Activated T-cell treated with anti-CD3 and anti-CD28 coated beads for 4 hours (primary cell): ENCODE data around the gene CCDC152.
"Not testable (repeated sequence)": the region's sequence is repeated elsewhere in the genome, so short reads cannot be mapped to it uniquely, and the experiment has no call there.

Experiments used
- DNase-seq: peaks from one replicate; pipeline ENCODE4 v3.0.0-alpha.2; 2020

The CCDC152 gene

GRCh38 chr5:42756606-42757601 lies at the start of gene CCDC152:
Gene CCDC152, plus strand, starts transcription at chr5:42756818. Its CDS starts 2,304 bp downstream, at chr5:42759122.
- DNase-seq = peak; percentile 34

DNA sequence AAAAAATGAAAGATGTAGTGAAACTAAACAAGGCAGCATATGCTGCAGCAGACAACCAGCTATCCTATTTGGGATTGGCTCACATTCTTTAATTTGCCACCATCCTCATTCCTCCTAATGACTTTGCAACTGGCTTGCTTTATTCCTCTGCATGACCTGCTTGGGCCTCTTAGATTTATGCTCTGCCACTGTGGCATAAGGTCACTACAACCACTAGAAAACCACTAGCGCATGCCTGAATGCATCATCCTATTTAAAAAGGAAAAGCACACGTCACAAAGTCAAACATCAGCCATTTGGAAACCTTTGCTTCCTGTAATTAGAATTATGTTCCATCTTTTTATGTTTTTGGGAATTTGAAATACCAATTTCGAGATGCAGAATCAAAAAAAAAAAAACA lies 40.8 kb upstream of the CCDC152 start:
- no peak for DNase-seq

- no peak for DNase-seq
Observed at GRCh38 chr5:42718591-42718990, 38.0 kb upstream of the CCDC152 start.

GRCh38 chr5:42719034-42719433 lies 37.6 kb upstream of the CCDC152 start:
- DNase-seq = no peak

DNA sequence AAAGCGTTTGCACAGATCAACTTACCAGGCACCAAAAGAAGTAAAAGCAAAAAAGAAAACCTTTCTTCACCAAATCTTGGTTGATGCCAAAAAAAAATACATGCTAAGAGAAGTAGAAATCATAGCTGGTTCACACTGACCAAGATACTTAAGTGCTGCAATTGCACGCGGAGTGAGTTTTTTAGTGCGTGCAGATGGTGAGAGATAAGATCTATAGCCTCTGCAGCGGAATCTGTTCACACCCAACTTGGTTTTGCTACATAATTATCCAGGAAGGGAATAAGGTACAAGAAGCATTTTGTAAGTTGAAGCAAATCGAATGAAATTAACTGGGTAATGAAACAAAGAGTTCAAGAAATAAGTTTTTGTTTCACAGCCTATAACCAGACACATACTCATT lies 36.4 kb upstream of the CCDC152 start:
- DNase-seq = no peak

DNA sequence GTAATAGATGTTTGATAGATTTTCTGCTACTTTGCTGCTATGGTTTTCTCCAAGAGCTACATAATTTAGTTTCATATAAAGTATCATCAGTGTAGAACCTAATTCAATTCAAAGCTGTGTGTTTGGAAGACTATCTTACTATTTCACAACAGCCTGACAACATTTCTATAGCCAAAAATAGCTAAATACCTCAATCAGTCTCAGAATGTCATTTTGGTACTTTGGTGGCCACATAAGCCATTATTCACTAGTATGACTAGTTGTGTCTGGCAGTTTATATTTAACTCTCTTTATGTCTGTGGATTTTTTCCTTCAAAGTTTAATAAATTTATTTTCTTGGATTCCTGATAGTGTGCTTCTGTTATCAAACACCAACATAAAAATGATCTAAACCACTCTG lies 35.1 kb upstream of the CCDC152 start:
- DNase-seq = no peak

DNA sequence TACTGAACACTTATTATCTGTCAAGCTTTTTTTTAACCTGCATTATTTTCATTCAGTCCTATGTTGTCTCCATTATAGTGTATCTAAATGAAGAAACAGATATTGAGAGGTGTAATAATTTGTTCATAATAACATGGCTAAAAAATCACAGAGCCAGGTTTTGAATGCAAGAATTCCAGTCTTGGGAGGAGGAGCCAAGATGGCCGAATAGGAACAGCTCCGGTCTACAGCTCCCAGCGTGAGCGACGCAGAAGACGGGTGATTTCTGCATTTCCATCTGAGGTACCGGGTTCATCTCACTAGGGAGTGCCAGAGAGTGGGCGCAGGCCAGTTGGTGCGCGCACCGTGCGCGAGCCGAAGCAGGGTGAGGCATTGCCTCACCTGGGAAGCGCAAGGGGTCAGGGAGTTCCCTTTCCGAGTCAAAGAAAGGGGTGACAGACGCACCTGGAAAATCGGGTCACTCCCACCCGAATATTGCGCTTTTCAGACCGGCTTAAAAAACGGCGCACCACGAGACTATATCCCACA lies 22.0 kb upstream of the CCDC152 start:
- DNase-seq = not testable (repeated sequence)

GRCh38 chr5:42740920-42741319 lies 15.7 kb upstream of the CCDC152 start:
- DNase-seq = no peak

- no peak for DNase-seq
Observed at GRCh38 chr5:42745426-42745825, 11.2 kb upstream of the CCDC152 start.

DNA sequence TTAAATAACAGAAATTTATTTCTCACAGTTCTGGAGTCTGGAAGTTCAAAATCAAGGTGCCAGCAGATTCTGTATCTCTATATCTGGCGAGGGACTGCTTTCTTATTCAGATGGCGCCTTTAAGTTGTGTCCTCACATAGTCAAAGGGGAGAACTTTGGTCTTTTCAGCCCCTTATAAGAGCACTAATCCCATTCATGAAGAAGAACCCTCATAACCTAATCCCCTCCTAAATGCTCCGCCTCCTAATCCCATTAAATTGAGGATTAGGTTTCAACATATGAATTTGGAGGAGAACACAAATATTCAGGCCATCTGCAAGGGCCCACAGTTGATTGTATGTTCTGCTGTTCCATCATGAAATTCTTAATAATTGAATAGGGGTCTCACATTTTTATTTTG lies 10.8 kb upstream of the CCDC152 start:
- DNase-seq = no peak

DNA sequence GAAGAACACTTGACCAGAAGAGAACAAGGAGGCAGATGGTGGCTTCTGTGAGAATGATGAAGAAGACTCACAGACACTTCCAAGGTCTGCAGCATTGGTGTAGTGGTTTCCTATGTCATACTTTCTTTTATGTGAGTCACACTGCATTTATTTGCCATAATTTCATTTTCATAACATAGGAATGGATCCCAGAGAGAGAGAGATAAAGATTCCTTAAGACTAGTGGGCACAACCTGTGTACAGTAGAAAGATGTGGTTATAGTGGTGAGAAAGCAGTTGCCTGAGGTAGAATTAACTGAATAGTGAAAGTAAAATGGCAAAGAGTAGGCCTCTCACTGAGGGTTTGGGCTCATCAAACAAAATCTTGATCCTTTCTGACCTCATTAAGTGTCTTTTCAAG lies 7.6 kb upstream of the CCDC152 start:
- no peak for DNase-seq

DNA sequence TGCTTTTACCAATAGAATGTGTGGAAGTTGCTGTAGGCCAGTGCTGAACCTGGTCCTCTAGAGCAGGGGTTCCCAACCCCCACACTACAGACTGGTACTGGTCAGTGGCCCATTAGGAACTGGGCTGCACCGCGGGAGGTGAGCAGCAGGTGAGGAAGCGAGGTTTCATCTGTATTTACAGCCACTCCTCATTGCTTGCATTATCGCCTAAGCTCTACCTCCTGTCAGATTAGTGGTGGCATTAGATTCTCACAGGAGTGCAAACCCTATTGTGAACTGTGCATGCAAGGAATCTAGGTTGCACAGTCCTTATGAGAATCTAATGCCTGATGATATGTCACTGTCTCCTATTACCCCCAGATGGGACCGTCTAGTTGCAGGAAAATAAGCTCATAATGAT lies 6.1 kb upstream of the CCDC152 start:
- DNase-seq = no peak

- DNase-seq = no peak
Observed at GRCh38 chr5:42751044-42751443, 5.6 kb upstream of the CCDC152 start.

DNA sequence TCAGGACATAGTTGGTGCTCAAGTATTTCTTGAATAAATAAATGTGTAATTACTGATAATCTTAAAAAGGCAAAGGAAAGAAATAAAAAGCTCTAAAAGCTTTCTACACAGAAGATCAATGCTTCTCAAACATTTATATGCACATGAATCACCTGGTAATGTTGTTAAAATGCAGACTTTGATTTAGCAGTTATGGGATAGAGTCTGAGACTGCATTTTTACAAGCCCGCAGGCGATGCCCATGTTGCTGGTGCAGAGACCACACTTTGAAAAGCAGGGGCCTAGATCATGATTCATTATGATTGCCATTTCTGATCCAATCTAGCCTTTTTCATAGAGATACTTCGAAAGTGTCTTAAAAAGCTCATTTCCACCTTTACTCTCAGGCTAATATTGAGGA lies 3.5 kb upstream of the CCDC152 start:
- no peak for DNase-seq

- DNase-seq = no peak
Observed at GRCh38 chr5:42759456-42759855, 2.8 kb downstream of the CCDC152 start.

- no peak for DNase-seq
Observed at GRCh38 chr5:42760426-42760825, 3.8 kb downstream of the CCDC152 start.

DNA sequence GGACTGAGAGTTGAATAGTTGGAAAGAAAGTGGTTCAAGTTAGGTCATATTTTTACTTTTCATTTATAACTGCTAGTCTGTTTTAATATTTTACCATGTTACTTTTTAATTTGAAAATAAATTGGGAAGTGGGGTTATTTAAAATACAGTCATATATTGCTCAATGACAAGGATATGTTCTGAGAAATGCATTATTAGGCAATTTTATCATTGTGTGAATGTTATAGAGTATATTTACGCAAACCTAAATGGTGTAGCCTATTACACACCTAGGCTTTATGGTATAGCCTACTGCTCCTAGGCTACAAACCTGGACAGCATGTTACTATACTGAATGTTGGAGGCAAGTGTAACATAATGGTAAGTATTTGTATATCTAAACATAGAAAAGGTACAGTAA lies 5.2 kb downstream of the CCDC152 start:
- DNase-seq = no peak

DNA sequence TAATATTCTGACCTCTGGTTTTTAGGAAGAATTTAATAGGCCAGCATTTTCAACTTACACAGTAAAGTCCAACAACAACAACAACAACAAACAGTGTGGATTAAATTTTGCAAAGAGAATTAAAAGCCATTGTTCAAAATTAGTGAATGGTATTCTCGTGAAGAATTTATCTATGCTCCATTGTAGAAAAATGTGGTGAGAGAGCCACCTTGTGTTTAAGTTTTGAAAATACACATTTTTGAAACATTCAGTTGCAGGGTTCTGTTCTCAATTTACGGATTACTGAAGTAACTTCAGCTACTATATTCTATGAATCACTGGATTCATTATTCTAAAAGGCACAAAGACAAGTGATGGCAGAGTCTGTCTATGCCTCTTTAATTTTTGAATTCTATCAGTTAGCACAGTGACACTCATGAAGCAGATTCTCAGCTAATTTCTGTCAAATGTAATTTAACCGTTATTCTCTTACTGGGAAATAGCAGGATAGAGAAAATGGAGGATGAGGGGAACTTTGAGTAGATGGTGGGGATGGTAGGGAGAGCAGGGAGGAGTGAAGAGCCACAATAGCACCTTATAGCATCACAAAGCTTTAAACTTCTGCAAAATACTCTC lies 11.0 kb downstream of the CCDC152 start:
- DNase-seq = no peak

DNA sequence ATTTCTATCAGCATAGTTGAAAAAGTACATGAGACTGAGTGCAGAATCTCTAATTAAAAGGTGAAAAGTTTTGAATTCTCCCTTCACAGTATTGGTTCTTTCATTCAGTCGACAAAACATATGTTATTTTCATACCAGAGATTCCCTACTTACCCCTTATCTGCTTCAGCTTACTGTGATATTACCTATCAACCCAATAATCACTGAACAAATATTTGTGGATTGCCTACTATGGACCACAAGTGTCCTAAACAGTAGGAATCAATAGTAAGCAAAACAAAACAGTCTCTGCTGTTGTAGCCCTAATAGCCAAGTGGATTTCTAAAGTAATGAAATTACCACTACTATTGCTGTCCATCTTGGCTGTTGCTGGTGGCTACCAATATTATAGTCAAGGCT lies 11.5 kb downstream of the CCDC152 start:
- no peak for DNase-seq

- no peak for DNase-seq
Observed at GRCh38 chr5:42770003-42770402, 13.4 kb downstream of the CCDC152 start.

- no peak for DNase-seq
Observed at GRCh38 chr5:42772265-42772993, 15.8 kb downstream of the CCDC152 start.

GRCh38 chr5:42779083-42779482 lies 22.5 kb downstream of the CCDC152 start:
- no peak for DNase-seq

- DNase-seq = no peak
Observed at GRCh38 chr5:42781584-42781983, 25.0 kb downstream of the CCDC152 start.
